ENCODE data around the gene TIPRL.
"Not testable (repeated sequence)": the region's sequence is repeated elsewhere in the genome, so short reads cannot be mapped to it uniquely, and the experiment has no call there.

Gene TIPRL

GRCh38 chr1:168178638-168179437 is at the start of gene TIPRL:
Gene TIPRL (plus strand): TSS chr1:168178962. CDS start chr1:168179078, 116 bp downstream.
- peak; percentile 98 for DNase-seq

GRCh38 chr1:168129933-168130332 is 48.8 kb upstream of the TIPRL start:
- no peak for DNase-seq

GRCh38 chr1:168134132-168134531 is 44.6 kb upstream of the TIPRL start:
- DNase-seq: no peak

- DNase-seq: no peak
Measured at GRCh38 chr1:168134642-168135041, 44.1 kb upstream of the TIPRL start.

GRCh38 chr1:168135116-168135920 is 43.4 kb upstream of the TIPRL start:
- DNase-seq: peak; percentile 48

GRCh38 chr1:168135921-168136708 is 42.6 kb upstream of the TIPRL start:
- DNase-seq: peak; percentile 26

GRCh38 chr1:168136709-168137514 is 41.9 kb upstream of the TIPRL start, which contains the start of gene GPR161:
Gene GPR161 (minus strand): TSS chr1:168136930. CDS start chr1:168104850, 32,080 bp downstream.
- peak; percentile 28 for DNase-seq

GRCh38 chr1:168137515-168137821 is 41.3 kb upstream of the TIPRL start:
- DNase-seq: no peak

GRCh38 chr1:168138134-168138533 is 40.6 kb upstream of the TIPRL start:
- no peak for DNase-seq

GRCh38 chr1:168139070-168139469 is 39.7 kb upstream of the TIPRL start:
- DNase-seq: no peak

- DNase-seq: no peak
Measured at GRCh38 chr1:168141871-168142385, 36.8 kb upstream of the TIPRL start.

- DNase-seq: peak; percentile 61
Measured at GRCh38 chr1:168145184-168146159, 33.3 kb upstream of the TIPRL start.

- no peak for DNase-seq
Measured at GRCh38 chr1:168146160-168146539, 32.6 kb upstream of the TIPRL start.

- no peak for DNase-seq
Measured at GRCh38 chr1:168146626-168147025, 32.1 kb upstream of the TIPRL start.

- DNase-seq: no peak
Measured at GRCh38 chr1:168148916-168149315, 29.8 kb upstream of the TIPRL start.

GRCh38 chr1:168150283-168150682 is 28.5 kb upstream of the TIPRL start:
- no peak for DNase-seq

GRCh38 chr1:168151935-168152334 is 26.8 kb upstream of the TIPRL start:
- no peak for DNase-seq

GRCh38 chr1:168154707-168155106 is 24.1 kb upstream of the TIPRL start:
- DNase-seq: not testable (repeated sequence)

GRCh38 chr1:168155910-168156309 is 22.9 kb upstream of the TIPRL start:
- no peak for DNase-seq

- DNase-seq: no peak
Measured at GRCh38 chr1:168157638-168158037, 21.1 kb upstream of the TIPRL start.

GRCh38 chr1:168159251-168159650 is 19.5 kb upstream of the TIPRL start:
- no peak for DNase-seq
